CD8-positive, alpha-beta memory T cell (primary cell): Measurements from ENCODE around the gene NCCRP1. TPM values are rescaled to one million over a fixed set of nuclear protein-coding genes. Genes with fewer than 3 reads are reported as not detected.
A peak's percentile ranks its signal among the peaks of the same experiment; 100 is the strongest.
"Not testable (repeated sequence)": the region's sequence is repeated elsewhere in the genome, so short reads cannot be mapped to it uniquely, and the experiment has no call there.

ENCODE experiments used
- CTCF ChIA-PET: fragments of 350-600 bp; sonication (Branson Sonifier 250); formaldehyde crosslinking; loops from one replicate; lab custom pipeline; 2021; ENCODE audit warnings: antibody characterized with exemption; lab: Charles Lee
- POLR2A ChIA-PET: fragments of 350-600 bp; sonication (Branson Sonifier 250); formaldehyde crosslinking; loops from one replicate; lab custom pipeline; 2021; ENCODE audit warnings: antibody characterized with exemption; lab: Charles Lee
- DNase-seq, 5 donors: peaks; one replicate each; pipeline versions ENCODE4 v3.0.0 to v3.0.0-alpha.2; 2020 to 2022; ENCODE audit warnings: mixed read lengths in 1 of 5
- H3K27ac ChIP-seq: one replicate; pipeline ENCODE4 v1.7.0; 2013; ENCODE audit warnings: low read depth, mild to moderate bottlenecking, low read length, moderate library complexity
- H3K27me3 ChIP-seq: 2 replicates; pipeline ENCODE4 v1.7.0; 2013; ENCODE audit warnings: low read length, mild to moderate bottlenecking; ENCODE audit not compliant: insufficient read depth, poor library complexity, severe bottlenecking
- H3K36me3 ChIP-seq: 2 replicates; pipeline ENCODE4 v1.7.0; 2013; ENCODE audit warnings: mild to moderate bottlenecking, low read length, moderate library complexity; ENCODE audit not compliant: insufficient read depth
- H3K4me1 ChIP-seq: 2 replicates; pipeline ENCODE4 v1.7.0; 2013; ENCODE audit warnings: mild to moderate bottlenecking, low read length, moderate library complexity; ENCODE audit not compliant: insufficient read depth
- H3K4me3 ChIP-seq: 2 replicates; pipeline ENCODE4 v1.7.0; 2013; ENCODE audit warnings: mild to moderate bottlenecking, low read length
- H3K9me3 ChIP-seq: 2 replicates; pipeline ENCODE4 v1.7.0; 2013; ENCODE audit warnings: mild to moderate bottlenecking, low read length
- H3K27ac Mint-ChIP-seq, 8 donors: one replicate each; pipeline ENCODE4 v1.8.0; 2020 to 2021; ENCODE audit warnings: mixed read lengths in 8 of 8, mild to moderate bottlenecking in 6 of 8, inconsistent platforms in 3 of 8, moderate library complexity in 3 of 8
- H3K27me3 Mint-ChIP-seq, 2 donors: one replicate each; pipeline ENCODE4 v1.8.0; 2020 to 2021; ENCODE audit warnings: mixed read lengths in 2 of 2, mild to moderate bottlenecking in 1 of 2, moderate library complexity in 1 of 2
- H3K36me3 Mint-ChIP-seq, 3 donors: one replicate each; pipeline ENCODE4 v1.8.0; 2020 to 2021; ENCODE audit warnings: mixed read lengths in 3 of 3, inconsistent platforms in 1 of 3, mild to moderate bottlenecking in 1 of 3
- H3K4me1 Mint-ChIP-seq, 3 donors: one replicate each; pipeline ENCODE4 v1.8.0; 2020 to 2021; ENCODE audit warnings: mixed read lengths in 3 of 3, inconsistent platforms in 1 of 3, mild to moderate bottlenecking in 1 of 3
- H3K4me3 Mint-ChIP-seq, 7 donors: one replicate each; pipeline ENCODE4 v1.8.0; 2020 to 2021; ENCODE audit warnings: mixed read lengths in 7 of 7, mild to moderate bottlenecking in 6 of 7, moderate library complexity in 4 of 7, inconsistent platforms in 2 of 7
- H3K9me3 Mint-ChIP-seq, 5 donors: one replicate each; pipeline ENCODE4 v1.8.0; 2020 to 2022; ENCODE audit warnings: mixed read lengths in 5 of 5, mild to moderate bottlenecking in 3 of 5, moderate library complexity in 2 of 5, inconsistent platforms in 1 of 5
- polyA plus RNA-seq: library from polyadenylated mRNA; unstranded; fragments of 300-500 nt; fragmentation: Illumina TruSeq; gene quantifications from one replicate; pipeline ENCODE4 v1.2.3, GENCODE V29; 2021
- total RNA-seq, 2 experiments: library from RNA; stranded (reverse); gene quantifications; one replicate each; pipeline ENCODE4 v1.2.3, GENCODE V29; 2021

Gene NCCRP1
- total and polyA plus RNA-seq, 3 experiments from 2014 or later: not detected

DNA sequence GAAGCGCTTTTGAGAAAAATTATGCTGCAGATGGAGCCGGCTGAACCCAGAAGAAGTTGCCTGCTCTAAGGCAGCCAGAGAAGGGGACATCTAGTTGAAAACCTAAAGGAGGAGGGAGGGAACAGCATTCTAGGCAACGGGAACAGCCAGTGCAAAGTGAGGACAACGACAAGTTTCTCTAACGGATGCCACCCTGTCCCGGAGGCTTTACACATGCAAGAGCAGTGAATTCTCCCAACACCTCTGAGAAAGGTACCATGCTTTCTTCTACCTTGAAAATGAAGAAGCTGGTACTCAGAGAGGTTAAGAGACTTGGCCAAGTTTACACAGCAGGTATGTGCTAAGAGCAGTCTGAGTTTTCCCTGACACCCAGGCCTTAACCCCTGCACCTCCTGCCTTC, 42.2 kb downstream of the NCCRP1 start:
- H3K4me3 Mint-ChIP-seq: peak overlapping the region in 1 of 7 donors; percentile 59
- Histone ChIP-seq H3K4me3 (no peak overlapping the region), H3K27me3 (no peaks in the 10 kb centered on the region), H3K27ac (no peak overlapping the region), H3K4me1 (peaks cover 17% of the 10 kb centered on the region), H3K36me3 (no peaks in the 10 kb centered on the region), H3K9me3 (no peaks in the 10 kb centered on the region)
- DNase-seq: no peak
- ChIA-PET CTCF (interaction anchor here (1.7 kb wide), 1 partner anchor 128 kb away, joined by 4 read pairs; no protein-coding TSS in a partner anchor), POLR2A (no interaction called here)
- peaks cover 3% of the 10 kb centered on the region in 2 donors for H3K27me3 Mint-ChIP-seq
- peak overlapping the region in 3 of 8 donors; percentile 61 to 84 (median 66) for H3K27ac Mint-ChIP-seq
- no peaks in the 10 kb centered on the region for H3K36me3 Mint-ChIP-seq
- no peaks in the 10 kb centered on the region for H3K9me3 Mint-ChIP-seq
- H3K4me1 Mint-ChIP-seq: peaks cover 21 to 29% (median 27%) of the 10 kb centered on the region in 3 donors

DNA sequence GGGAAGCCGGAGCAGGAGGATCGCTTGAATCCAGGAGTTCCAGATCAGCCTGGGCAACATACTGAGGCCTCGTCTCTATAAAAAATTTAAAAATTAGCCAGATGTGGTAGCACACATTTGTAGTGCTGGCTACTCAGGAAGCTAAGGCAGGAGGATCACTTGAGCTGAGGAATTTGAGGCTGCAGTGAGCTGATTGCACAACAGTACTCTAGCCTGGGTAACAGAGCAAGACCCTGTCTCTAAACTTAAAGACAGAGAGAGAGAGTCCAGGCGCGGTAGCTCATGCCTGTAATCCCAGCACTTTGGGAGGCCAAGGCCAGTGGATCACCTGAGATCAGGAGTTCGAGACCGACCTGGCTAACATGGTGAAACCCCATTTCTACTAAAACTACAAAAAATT, 43.7 kb downstream of the NCCRP1 start:
- POLR2A ChIA-PET: no interaction called here
- no peaks in the 10 kb centered on the region for H3K27me3 ChIP-seq
- H3K4me1 ChIP-seq: peaks cover 17% of the 10 kb centered on the region
- DNase-seq: no peak
- no peak overlapping the region for H3K4me3 Mint-ChIP-seq
- H3K9me3 ChIP-seq: no peaks in the 10 kb centered on the region
- H3K27me3 Mint-ChIP-seq: peaks cover 1 to 3% of the 10 kb centered on the region in 2 donors
- no peaks in the 10 kb centered on the region for H3K36me3 ChIP-seq
- H3K4me1 Mint-ChIP-seq: peaks cover 21 to 29% (median 27%) of the 10 kb centered on the region in 3 donors
- H3K27ac ChIP-seq: no peak overlapping the region
- H3K4me3 ChIP-seq: no peak overlapping the region
- no peaks in the 10 kb centered on the region for H3K9me3 Mint-ChIP-seq
- no peaks in the 10 kb centered on the region for H3K36me3 Mint-ChIP-seq
- no peak overlapping the region for H3K27ac Mint-ChIP-seq
- CTCF ChIA-PET: no interaction called here

DNA sequence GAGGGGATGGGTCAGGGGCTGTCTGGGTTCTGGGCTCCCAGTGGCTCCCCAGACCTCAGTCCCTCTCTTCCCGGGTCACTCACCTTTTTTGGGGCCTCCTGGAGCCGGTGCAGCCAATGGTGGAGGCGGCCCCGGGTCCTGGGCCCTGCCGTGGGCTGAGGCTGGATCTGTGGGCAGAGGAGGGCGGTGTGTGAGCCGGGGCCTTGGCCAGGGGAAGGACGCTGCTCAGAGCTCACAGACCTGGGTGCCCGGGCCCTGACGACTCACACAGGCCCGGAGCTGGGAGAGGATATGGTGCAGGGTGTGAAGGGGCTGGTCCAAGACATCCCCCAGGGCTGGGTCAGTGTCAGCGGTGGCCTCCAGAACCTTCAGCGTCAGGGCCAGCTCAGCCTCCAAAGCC, 47.0 kb downstream of the NCCRP1 start:
- H3K4me1 Mint-ChIP-seq, DNase-seq, POLR2A ChIA-PET, H3K27ac Mint-ChIP-seq, CTCF ChIA-PET, H3K9me3 ChIP-seq, H3K4me1 ChIP-seq, H3K36me3 ChIP-seq, H3K27ac ChIP-seq, H3K4me3 ChIP-seq, H3K27me3 ChIP-seq, H3K36me3 Mint-ChIP-seq, H3K27me3 Mint-ChIP-seq, H3K4me3 Mint-ChIP-seq, H3K9me3 Mint-ChIP-seq: not testable (repeated sequence)

DNA sequence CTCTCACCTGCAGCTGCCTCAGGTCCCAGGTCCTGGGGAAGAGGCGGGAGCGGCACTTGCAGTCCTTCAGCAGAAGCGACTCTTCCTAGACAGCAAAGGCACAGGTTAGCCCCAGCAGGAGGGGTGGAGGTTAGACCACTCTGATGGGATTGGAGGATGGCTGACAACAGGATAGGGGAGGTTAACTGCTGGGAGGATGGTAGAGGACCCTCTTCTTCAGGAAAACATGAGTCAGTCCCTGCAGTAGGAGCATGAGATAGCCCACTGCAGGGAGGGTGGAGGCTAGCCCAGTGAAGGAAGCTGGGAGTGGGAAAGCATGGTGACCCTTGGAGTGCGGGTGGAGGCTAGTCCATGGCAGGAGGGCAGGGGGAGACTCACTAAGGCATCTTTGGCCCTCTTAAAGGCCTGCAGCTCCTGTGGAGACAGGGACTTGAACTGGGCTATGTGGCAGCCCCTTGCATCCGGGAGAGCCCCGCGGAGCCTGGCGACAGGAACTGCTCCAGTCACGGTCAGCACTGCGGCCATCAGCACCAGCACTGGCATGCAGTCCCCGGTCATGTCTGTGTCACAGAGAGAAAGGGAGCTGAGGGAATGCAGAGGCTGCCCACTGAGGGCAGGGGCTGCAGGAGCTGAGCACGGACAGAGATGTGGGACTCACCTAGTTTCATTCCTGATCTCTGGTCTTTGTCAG, 47.8 kb downstream of the NCCRP1 start, which contains the start of gene IFNL3:
Gene IFNL3, minus strand, starts transcription at position 597 of the 691 bp plus-strand sequence. Its CDS starts 39 bp downstream, at position 558.
- CTCF ChIA-PET, H3K36me3 Mint-ChIP-seq, H3K4me1 ChIP-seq, H3K4me1 Mint-ChIP-seq, H3K9me3 Mint-ChIP-seq, DNase-seq, POLR2A ChIA-PET, H3K27me3 Mint-ChIP-seq, H3K9me3 ChIP-seq, H3K36me3 ChIP-seq, H3K27ac ChIP-seq, H3K27ac Mint-ChIP-seq, H3K27me3 ChIP-seq, H3K4me3 ChIP-seq: not testable (repeated sequence)
- H3K4me3 Mint-ChIP-seq: peak within 1 kb of the TSS in 2 of 7 donors; percentile 41 to 45

DNA sequence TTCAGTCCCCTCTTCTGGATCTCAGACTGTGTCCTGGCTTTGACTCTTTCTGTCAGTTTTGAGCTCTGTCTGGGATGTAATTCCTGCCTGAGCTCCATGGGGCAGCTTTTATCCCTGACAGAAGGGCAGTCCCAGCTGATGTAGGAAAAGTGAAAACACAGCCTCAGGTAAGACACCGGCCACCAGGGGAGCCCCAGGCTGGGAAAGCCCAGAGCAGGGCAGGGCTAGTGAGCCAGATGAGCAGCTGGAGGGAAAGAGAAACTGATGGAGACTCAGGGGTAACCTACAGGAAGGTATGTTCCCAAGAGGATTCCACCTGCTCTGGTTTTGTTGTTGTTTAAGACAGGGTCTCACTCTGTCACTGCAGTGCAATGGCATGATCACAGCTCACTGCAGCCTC, 48.4 kb downstream of the NCCRP1 start:
- POLR2A ChIA-PET, H3K36me3 Mint-ChIP-seq, H3K9me3 ChIP-seq, H3K27ac ChIP-seq, CTCF ChIA-PET, H3K27me3 ChIP-seq, H3K4me3 ChIP-seq, H3K27me3 Mint-ChIP-seq, H3K4me3 Mint-ChIP-seq, H3K36me3 ChIP-seq, H3K4me1 ChIP-seq, DNase-seq, H3K27ac Mint-ChIP-seq, H3K4me1 Mint-ChIP-seq, H3K9me3 Mint-ChIP-seq: not testable (repeated sequence)

DNA sequence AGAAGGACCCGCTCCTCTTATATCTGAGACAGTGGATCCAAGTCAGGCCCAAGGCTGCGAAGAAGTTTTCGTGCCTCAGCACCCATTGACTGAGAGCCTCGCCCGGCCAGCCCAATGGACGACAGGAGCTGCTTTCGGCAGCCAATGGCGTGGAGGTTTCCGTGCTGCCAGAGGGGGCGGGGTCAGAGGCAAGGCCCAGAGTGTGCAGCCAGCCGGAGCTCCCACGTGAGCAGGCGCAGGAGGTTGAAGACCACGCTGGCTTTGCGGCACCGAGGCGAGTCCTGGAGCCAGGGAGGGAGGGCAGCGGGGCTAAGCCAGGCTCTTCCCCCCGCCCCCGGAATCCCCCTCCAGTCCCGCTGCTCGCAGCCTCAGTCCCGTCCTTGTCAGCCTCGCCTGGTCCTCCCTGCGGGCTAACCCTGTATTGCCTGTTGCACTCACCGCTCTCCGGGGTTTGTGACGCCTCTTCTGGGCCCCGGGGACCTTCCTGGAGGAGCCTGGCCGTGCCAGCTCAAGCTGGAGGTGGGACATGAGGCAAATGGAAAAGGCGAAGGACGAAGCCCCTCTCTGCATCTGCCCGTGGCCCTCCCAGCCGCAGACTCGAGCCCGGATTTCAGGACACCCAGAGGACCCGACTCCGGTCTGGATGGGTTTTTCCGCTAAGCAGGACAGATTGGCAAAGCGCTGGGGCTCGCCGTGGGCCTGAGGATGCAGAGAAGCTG, 50.3 kb downstream of the NCCRP1 start:
- Mint-ChIP-seq H3K4me3 (peak overlapping the region in 5 of 7 donors; percentile 57 to 71 (median 63)), H3K36me3 (peaks cover 0 to 1% (median 0%) of the 10 kb centered on the region in 3 donors), H3K4me1 (peaks cover 0 to 6% (median 5%) of the 10 kb centered on the region in 3 donors), H3K27me3 (peaks cover 7 to 8% of the 10 kb centered on the region in 2 donors), H3K9me3 (no peaks in the 10 kb centered on the region), H3K27ac (peak overlapping the region in 2 of 8 donors; percentile 47 to 57)
- no peaks in the 10 kb centered on the region for H3K9me3 ChIP-seq
- no peaks in the 10 kb centered on the region for H3K4me1 ChIP-seq
- H3K27ac ChIP-seq: no peak overlapping the region
- no peaks in the 10 kb centered on the region for H3K36me3 ChIP-seq
- H3K27me3 ChIP-seq: no peaks in the 10 kb centered on the region
- H3K4me3 ChIP-seq: no peak overlapping the region
- ChIA-PET POLR2A (no interaction called here), CTCF (interaction anchor here (1.2 kb wide), 1 partner anchor 12 kb away, joined by 3 read pairs; no protein-coding TSS in a partner anchor)
- peak in 2 of 5 donors; percentile 20 to 60 for DNase-seq

DNA sequence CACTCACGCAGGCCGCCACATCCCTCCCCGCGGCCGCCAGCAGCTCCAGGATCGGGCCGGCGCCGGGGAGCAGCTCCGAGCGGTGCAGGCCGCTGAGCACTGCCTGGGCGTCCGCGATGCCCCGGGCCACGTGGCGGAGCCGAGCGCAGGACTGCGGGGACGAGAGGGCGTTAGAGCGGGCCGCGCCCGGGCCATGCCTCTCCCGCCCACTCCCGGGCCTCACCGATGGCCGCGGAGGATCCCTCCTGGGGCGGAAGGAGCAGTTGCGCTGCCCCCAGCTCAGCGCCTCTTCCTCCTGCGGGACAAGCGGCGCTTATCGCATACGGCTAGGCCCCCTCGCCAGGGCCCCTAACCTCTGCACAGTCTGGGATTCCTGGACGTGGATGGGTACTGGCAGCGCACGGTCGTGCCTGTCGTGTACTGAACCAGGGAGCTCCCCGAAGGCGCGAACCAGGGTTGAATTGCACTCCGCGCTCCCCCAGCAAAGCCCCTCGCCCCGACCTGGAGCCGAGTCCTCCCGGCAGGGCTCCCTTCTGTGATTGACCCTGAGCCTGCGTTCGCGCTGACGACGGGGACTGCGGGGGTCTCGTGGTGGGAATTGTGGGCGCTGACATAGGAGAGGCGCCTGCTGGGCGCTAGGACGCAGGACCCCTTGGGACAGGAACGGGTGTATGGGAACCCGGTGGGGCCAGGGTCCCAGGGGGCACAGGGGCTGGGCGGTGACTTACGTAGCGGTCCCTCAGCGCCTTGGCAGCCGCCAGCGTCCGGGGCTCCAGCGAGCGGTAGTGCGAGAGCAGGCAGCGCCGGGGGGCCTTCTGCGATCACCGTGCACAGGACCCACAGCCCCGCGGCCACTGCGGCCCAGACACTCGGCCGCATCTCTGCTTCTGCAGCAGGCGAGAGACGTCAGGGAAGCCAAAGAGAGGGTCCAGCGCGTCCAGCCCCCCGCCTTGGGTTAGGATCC, 51.2 kb downstream of the NCCRP1 start:
- Histone ChIP-seq H3K27me3 (no peaks in the 10 kb centered on the region), H3K27ac (no peak overlapping the region), H3K4me1 (no peaks in the 10 kb centered on the region), H3K4me3 (no peak overlapping the region), H3K9me3 (no peaks in the 10 kb centered on the region), H3K36me3 (no peaks in the 10 kb centered on the region)
- ChIA-PET POLR2A (no interaction called here), CTCF (interaction anchor here (0.6 to 1.2 kb wide), 2 partner anchors 13 to 544 kb away, joined by 3 read pairs; no protein-coding TSS in a partner anchor)
- Mint-ChIP-seq H3K36me3 (peaks cover 0 to 1% (median 0%) of the 10 kb centered on the region in 3 donors), H3K9me3 (no peaks in the 10 kb centered on the region), H3K27ac (no peak overlapping the region), H3K27me3 (peaks cover 7 to 8% of the 10 kb centered on the region in 2 donors), H3K4me1 (peaks cover 0 to 11% (median 5%) of the 10 kb centered on the region in 3 donors), H3K4me3 (peak overlapping the region in 1 of 7 donors; percentile 71)
- DNase-seq: no peak
